ENCODE data around the gene C16orf92.

Gene C16orf92

GRCh38 chr16:30052671-30053372, 29.8 kb downstream of the C16orf92 start:
- Mint-ChIP-seq H3K27me3 (no peaks in the 10 kb centered on the region), H3K36me3 (no peaks in the 10 kb centered on the region), H3K9me3 (no peaks in the 10 kb centered on the region), H3K4me3 (peak overlapping the region; percentile 90), H3K4me1 (peaks cover 22% of the 10 kb centered on the region), H3K27ac (peak overlapping the region; percentile 90)

GRCh38 chr16:30053376-30054015, 30.5 kb downstream of the C16orf92 start:
- no peak overlapping the region for H3K27ac Mint-ChIP-seq
- no peaks in the 10 kb centered on the region for H3K36me3 Mint-ChIP-seq

GRCh38 chr16:30054451-30054850, 31.5 kb downstream of the C16orf92 start:
- Mint-ChIP-seq H3K27ac (peak overlapping the region; percentile 62), H3K9me3 (no peaks in the 10 kb centered on the region), H3K4me1 (peaks cover 22% of the 10 kb centered on the region), H3K4me3 (peak overlapping the region; percentile 51), H3K36me3 (no peaks in the 10 kb centered on the region), H3K27me3 (no peaks in the 10 kb centered on the region)

More at GRCh38 chr16:30053376-30054015, 30.5 kb downstream of the C16orf92 start:
- H3K9me3 Mint-ChIP-seq, result no peaks in the 10 kb centered on the region
- peaks cover 22% of the 10 kb centered on the region for H3K4me1 Mint-ChIP-seq
- H3K27me3 Mint-ChIP-seq, result no peaks in the 10 kb centered on the region
- H3K4me3 Mint-ChIP-seq, result peak overlapping the region; percentile 73

GRCh38 chr16:30054959-30055553, 32.1 kb downstream of the C16orf92 start:
- Mint-ChIP-seq H3K36me3 (no peaks in the 10 kb centered on the region), H3K4me3 (peak overlapping the region; percentile 24), H3K9me3 (no peaks in the 10 kb centered on the region), H3K27me3 (no peaks in the 10 kb centered on the region), H3K27ac (no peak overlapping the region), H3K4me1 (peaks cover 22% of the 10 kb centered on the region)

- Mint-ChIP-seq H3K27me3 (no peaks in the 10 kb centered on the region), H3K4me1 (peaks cover 7% of the 10 kb centered on the region), H3K4me3 (no peak overlapping the region), H3K9me3 (no peaks in the 10 kb centered on the region), H3K27ac (no peak overlapping the region), H3K36me3 (no peaks in the 10 kb centered on the region)
These were observed 37.3 kb downstream of the C16orf92 start for GRCh38 chr16:30060346-30060745.

- Mint-ChIP-seq H3K36me3 (no peaks in the 10 kb centered on the region), H3K27me3 (no peaks in the 10 kb centered on the region), H3K4me3 (no peak overlapping the region), H3K9me3 (no peaks in the 10 kb centered on the region), H3K4me1 (peaks cover 6% of the 10 kb centered on the region), H3K27ac (peak overlapping the region; percentile 70)
These were observed 38.0 kb downstream of the C16orf92 start for GRCh38 chr16:30060836-30061554.

GRCh38 chr16:30063278-30063892, 40.4 kb downstream of the C16orf92 start:
- Mint-ChIP-seq H3K27ac (peak overlapping the region; percentile 99), H3K9me3 (no peaks in the 10 kb centered on the region), H3K4me3 (peak overlapping the region; percentile 100), H3K36me3 (peaks cover 8% of the 10 kb centered on the region), H3K27me3 (no peaks in the 10 kb centered on the region), H3K4me1 (peaks cover 20% of the 10 kb centered on the region)

GRCh38 chr16:30063893-30064728, 41.1 kb downstream of the C16orf92 start:
- H3K9me3 Mint-ChIP-seq, result no peaks in the 10 kb centered on the region
- peak overlapping the region; percentile 99 for H3K27ac Mint-ChIP-seq
- H3K4me3 Mint-ChIP-seq, result peak overlapping the region; percentile 100
- no peaks in the 10 kb centered on the region for H3K27me3 Mint-ChIP-seq
- H3K4me1 Mint-ChIP-seq, result peaks cover 27% of the 10 kb centered on the region
- H3K36me3 Mint-ChIP-seq, result peaks cover 10% of the 10 kb centered on the region

GRCh38 chr16:30064729-30065101, 41.7 kb downstream of the C16orf92 start:
- Mint-ChIP-seq H3K27me3 (no peaks in the 10 kb centered on the region), H3K36me3 (peaks cover 10% of the 10 kb centered on the region), H3K27ac (peak overlapping the region; percentile 97), H3K4me3 (peak overlapping the region; percentile 100), H3K9me3 (no peaks in the 10 kb centered on the region), H3K4me1 (peaks cover 33% of the 10 kb centered on the region)

GRCh38 chr16:30065102-30065942, 42.3 kb downstream of the C16orf92 start, which contains the start of gene ALDOA:
Gene ALDOA, plus strand, starts transcription at chr16:30065760. Its CDS starts 1,138 bp downstream, at chr16:30066898.
- Mint-ChIP-seq H3K27me3 (no peaks in the 10 kb centered on the region), H3K27ac (peak within 1 kb of the TSS; percentile 97), H3K9me3 (no peaks in the 10 kb centered on the region), H3K36me3 (peaks cover 10% of the 10 kb centered on the region), H3K4me1 (peaks cover 34% of the 10 kb centered on the region), H3K4me3 (peak within 1 kb of the TSS; percentile 100)

GRCh38 chr16:30065943-30066760, 43.2 kb downstream of the C16orf92 start:
- Mint-ChIP-seq H3K36me3 (peaks cover 10% of the 10 kb centered on the region), H3K4me1 (peaks cover 34% of the 10 kb centered on the region), H3K27me3 (no peaks in the 10 kb centered on the region), H3K4me3 (peak overlapping the region; percentile 100), H3K27ac (peak overlapping the region; percentile 94), H3K9me3 (no peaks in the 10 kb centered on the region)

GRCh38 chr16:30066761-30067583, 44.0 kb downstream of the C16orf92 start:
- Mint-ChIP-seq H3K4me3 (peak overlapping the region; percentile 100), H3K9me3 (no peaks in the 10 kb centered on the region), H3K27ac (peak overlapping the region; percentile 94), H3K4me1 (peaks cover 34% of the 10 kb centered on the region), H3K27me3 (no peaks in the 10 kb centered on the region), H3K36me3 (peaks cover 10% of the 10 kb centered on the region)
